Panc1 (cell line): Measurements from ENCODE around the gene TMEM106C. TPM values are rescaled to one million over a fixed set of nuclear protein-coding genes. Genes with fewer than 3 reads are reported as not detected.

Experiments
- ATAC-seq: fragments of 200-7000 bp; cut with Tn5 transposase; 2 replicates; pipeline ENCODE4 v1.9.1; 2020; ENCODE audit warnings: mild to moderate bottlenecking, moderate library complexity
- BruUV-seq: library from RNA; stranded (reverse); fragments of 400-500 nt; replicated peaks from 2 replicates; lab custom pipeline; 2021; lab: Mats Ljungman, UMichigan
- CTCF ChIA-PET: fragments of 300-600 bp; sonication (Branson Sonifier 250); formaldehyde crosslinking; loops from one replicate; lab custom pipeline; 2022; ENCODE audit warnings: antibody characterized with exemption; lab: Charles Lee
- POLR2A ChIA-PET: fragments of 300-600 bp; sonication (Branson Sonifier 250); formaldehyde crosslinking; loops from one replicate; lab custom pipeline; 2022; ENCODE audit warnings: antibody characterized with exemption; lab: Charles Lee
- DNase-seq: peaks from one replicate; pipeline ENCODE4 v3.0.0-alpha.2; 2010; ENCODE audit warnings: low read depth, low spot score
- H3K27ac ChIP-seq: 2 replicates; pipeline ENCODE4 v1.5.1; 2011; ENCODE audit warnings: mild to moderate bottlenecking, low read length, inconsistent platforms
- H3K27me3 ChIP-seq: fragments of 200-500 bp; sonication (Bioruptor generic); 2 replicates; pipeline ENCODE4 v1.6.0; 2014; ENCODE audit warnings: low read length, inconsistent platforms; ENCODE audit not compliant: control insufficient read depth, insufficient read depth
- H3K36me3 ChIP-seq: fragments of 200-500 bp; sonication (Bioruptor generic); 2 replicates; pipeline ENCODE4 v1.5.1; 2014; ENCODE audit warnings: inconsistent platforms, mild to moderate bottlenecking, low read length, moderate library complexity; ENCODE audit not compliant: control insufficient read depth, insufficient read depth
- H3K4me1 ChIP-seq: 2 replicates; pipeline ENCODE4 v1.5.1; 2011; ENCODE audit warnings: inconsistent platforms, mild to moderate bottlenecking, low read length, moderate library complexity; ENCODE audit not compliant: control insufficient read depth, insufficient read depth
- H3K4me3 ChIP-seq, 2 experiments: 2 replicates each; pipeline ENCODE4 v1.5.1; 2011 to 2012; ENCODE audit warnings: low read depth in 2 of 2, low read length in 2 of 2, mild to moderate bottlenecking in 2 of 2, inconsistent platforms in 1 of 2, moderate library complexity in 1 of 2
- H3K9me3 ChIP-seq: fragments of 200-500 bp; sonication (Bioruptor generic); 2 replicates; pipeline ENCODE4 v1.5.1; 2014; ENCODE audit warnings: low read depth, mild to moderate bottlenecking, inconsistent platforms, low read length, moderate library complexity; ENCODE audit not compliant: control insufficient read depth, insufficient read depth
- CTCF ChIP-seq: fragments of 450-650 bp; IDR thresholded peaks from 2 replicates; pipeline ENCODE4 v1.5.1; 2017; ENCODE audit warnings: mild to moderate bottlenecking
- POLR2AphosphoS5 ChIP-seq: IDR thresholded peaks from 2 replicates; pipeline ENCODE4 v1.6.1; 2012; ENCODE audit warnings: mild to moderate bottlenecking, low read depth, low read length, moderate library complexity
- REST ChIP-seq, 2 experiments: IDR thresholded peaks; 2 replicates each; pipeline ENCODE4 v1.6.1; 2011 to 2012; ENCODE audit warnings: low read depth in 2 of 2, control low read depth in 1 of 2, low read length in 1 of 2, mild to moderate bottlenecking in 1 of 2, moderate library complexity in 1 of 2; ENCODE audit not compliant: insufficient read depth in 1 of 2
- SIN3A ChIP-seq: IDR thresholded peaks from 2 replicates; pipeline ENCODE4 v1.6.1; 2012; ENCODE audit warnings: low read depth, mild to moderate bottlenecking, low read length, moderate library complexity, borderline replicate concordance; ENCODE audit not compliant: insufficient read depth
- TCF7L2 ChIP-seq: IDR thresholded peaks from 2 replicates; pipeline ENCODE4 v1.6.1; 2011; ENCODE audit warnings: mild to moderate bottlenecking, low read depth, low read length, inconsistent platforms
- in situ Hi-C: cut with HindIII; loops from 2 replicates; pipeline ENCODE4 v1.10.0; 2016; ENCODE audit warnings: low sequenced_read_pairs, low pct_unique_long_range_greater_than_20kb
- intact Hi-C: fragments of 100-400 bp; cut with micrococcal nuclease; formaldehyde crosslinking; loops from one replicate; pipeline ENCODE4 v1.10.0; 2022; ENCODE audit not compliant: unreplicated experiment
- total RNA-seq: library from RNA; stranded (reverse); gene quantifications from one replicate; pipeline ENCODE4 v1.2.1, GENCODE V29; 2021; ENCODE audit not compliant: unreplicated experiment

TMEM106C gene
- total RNA-seq, 1 experiment from 2014 or later: 93.7 TPM

DNA sequence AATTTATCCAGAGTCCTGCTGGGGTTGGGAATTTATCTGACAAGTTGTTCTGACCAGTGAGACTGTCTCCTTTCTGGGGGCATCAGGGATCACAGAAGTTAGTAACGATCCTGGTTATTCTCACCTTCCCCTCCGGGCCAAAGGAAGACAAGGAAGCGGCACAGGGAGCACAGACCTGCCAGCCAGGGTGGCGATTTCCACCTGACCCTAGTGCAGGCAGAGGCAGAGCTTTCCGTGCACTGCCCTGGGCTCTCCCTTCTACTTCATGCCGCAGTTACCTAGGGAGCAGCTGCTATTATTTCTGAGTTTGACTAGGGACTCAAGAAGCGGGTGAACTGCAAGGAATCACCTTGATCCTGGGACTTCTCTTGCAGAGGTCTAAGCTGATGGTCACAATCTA lies 7.4 kb downstream of the TMEM106C start:
- Histone ChIP-seq H3K27ac (no peak overlapping the region), H3K4me3 (no peak overlapping the region), H3K27me3 (no peaks in the 10 kb centered on the region), H3K9me3 (no peaks in the 10 kb centered on the region), H3K36me3 (peaks cover 2% of the 10 kb centered on the region), H3K4me1 (no peaks in the 10 kb centered on the region)
- ChIA-PET CTCF (no interaction called here), POLR2A (no interaction called here)
- no peak for TF ChIP-seq SIN3A
- no peak for TF ChIP-seq CTCF
- TF ChIP-seq TCF7L2: no peak
- no peak for TF ChIP-seq REST (IDR thresholded peaks at IDR 0.05; ENCODE audit: insufficient read depth in 1 of 2, low read depth in 2 of 2, low read length in 1 of 2)
- TF ChIP-seq POLR2AphosphoS5: no peak
- ATAC-seq (peak; percentile 35; the same call in 1 of the 2 replicates), DNase-seq (no peak)
- BruUV-seq: no TSS peak
- intact Hi-C loops: no loop called here
- in situ Hi-C loops: no loop called here

DNA sequence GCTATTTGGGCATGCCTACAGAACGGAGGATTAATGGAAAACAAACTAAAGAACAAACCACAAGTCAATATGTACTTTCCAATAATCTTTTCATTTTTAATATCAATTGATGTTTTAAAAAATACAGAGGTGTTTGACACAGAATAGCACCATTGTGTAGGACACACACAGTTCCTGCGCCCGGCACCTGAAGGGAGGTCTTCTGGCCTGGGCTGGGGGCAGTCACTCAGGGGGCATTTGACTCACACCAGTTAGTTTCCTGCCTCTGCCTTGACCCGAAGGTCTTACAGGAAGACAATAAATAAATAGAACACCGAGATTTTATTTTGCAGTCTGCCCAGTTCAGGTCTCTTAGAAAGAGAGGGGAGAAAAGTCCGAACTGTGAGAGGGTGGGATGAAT lies 9.5 kb downstream of the TMEM106C start:
- in situ Hi-C loops (no loop called here), intact Hi-C loops (no loop called here)
- DNase-seq (no peak), ATAC-seq (no peak)
- Histone ChIP-seq H3K4me3 (no peak overlapping the region), H3K9me3 (no peaks in the 10 kb centered on the region), H3K27ac (no peak overlapping the region), H3K36me3 (no peaks in the 10 kb centered on the region), H3K27me3 (no peaks in the 10 kb centered on the region), H3K4me1 (no peaks in the 10 kb centered on the region)
- BruUV-seq: no TSS peak
- TF ChIP-seq SIN3A (no peak), POLR2AphosphoS5 (no peak), CTCF (no peak), TCF7L2 (no peak), REST (IDR thresholded peaks at IDR 0.05; ENCODE audit: insufficient read depth in 1 of 2, low read depth in 2 of 2, low read length in 1 of 2) (no peak)
- POLR2A ChIA-PET: no interaction called here
- CTCF ChIA-PET: no interaction called here
